RWPE2 (cell line): ENCODE data around the gene GPHN.
A peak's percentile ranks its signal among the peaks of the same experiment; 100 is the strongest.

Experiments
- ATAC-seq: fragments of 200-7000 bp; cut with Tn5 transposase; 3 replicates; pipeline ENCODE4 v1.9.1; 2021; ENCODE audit warnings: low read depth
- DNase-seq: peaks from one replicate; pipeline ENCODE4 v3.0.0-alpha.2; 2020; ENCODE audit warnings: low spot score
- H3K27ac ChIP-seq: fragments of 450-650 bp; 2 replicates; pipeline ENCODE4 v1.5.1; 2017; ENCODE audit warnings: mild to moderate bottlenecking; ENCODE audit not compliant: poor library complexity, severe bottlenecking
- H3K27me3 ChIP-seq: fragments of 250-450 bp; sonication (Bioruptor Pico); 2 replicates; pipeline ENCODE4 v1.5.1; 2021; ENCODE audit warnings: mild to moderate bottlenecking, moderate library complexity; ENCODE audit not compliant: insufficient read depth, poor library complexity, severe bottlenecking
- H3K36me3 ChIP-seq: fragments of 250-450 bp; sonication (Bioruptor Pico); 2 replicates; pipeline ENCODE4 v1.5.1; 2020; ENCODE audit warnings: low read depth, mild to moderate bottlenecking, moderate library complexity
- H3K4me1 ChIP-seq: fragments of 250-450 bp; sonication (Bioruptor Pico); 2 replicates; pipeline ENCODE4 v1.5.1; 2021; ENCODE audit warnings: mild to moderate bottlenecking, moderate library complexity; ENCODE audit not compliant: insufficient read depth, poor library complexity, severe bottlenecking
- H3K4me3 ChIP-seq: fragments of 250-450 bp; sonication (Bioruptor Pico); 2 replicates; pipeline ENCODE4 v1.5.1; 2021; ENCODE audit warnings: mild to moderate bottlenecking, moderate library complexity; ENCODE audit not compliant: severe bottlenecking
- H3K9me3 ChIP-seq: fragments of 250-450 bp; sonication (Bioruptor Pico); 2 replicates; pipeline ENCODE4 v1.5.1; 2021; ENCODE audit warnings: mild to moderate bottlenecking, moderate library complexity; ENCODE audit not compliant: severe bottlenecking
- CTCF ChIP-seq: fragments of 450-650 bp; IDR thresholded peaks from one replicate; pipeline ENCODE4 v1.5.1; 2017; ENCODE audit warnings: mild to moderate bottlenecking, moderate library complexity; ENCODE audit not compliant: poor library complexity, severe bottlenecking

GPHN gene

GRCh38 chr14:66483322-66483721, 24.6 kb upstream of the GPHN start:
- H3K27me3 ChIP-seq, result no peaks in the 10 kb centered on the region
- H3K36me3 ChIP-seq, result 0 out of 2 replicates have a peak, but pooled peaks cover 4% of the 10 kb centered on the region
- ATAC-seq (peak; percentile 52), DNase-seq (no peak)
- H3K27ac ChIP-seq, result no peak overlapping the region
- no peak for TF ChIP-seq CTCF
- H3K4me1 ChIP-seq, result peaks cover 6% of the 10 kb centered on the region
- no peaks in the 10 kb centered on the region for H3K9me3 ChIP-seq
- no peak overlapping the region for H3K4me3 ChIP-seq

DNA sequence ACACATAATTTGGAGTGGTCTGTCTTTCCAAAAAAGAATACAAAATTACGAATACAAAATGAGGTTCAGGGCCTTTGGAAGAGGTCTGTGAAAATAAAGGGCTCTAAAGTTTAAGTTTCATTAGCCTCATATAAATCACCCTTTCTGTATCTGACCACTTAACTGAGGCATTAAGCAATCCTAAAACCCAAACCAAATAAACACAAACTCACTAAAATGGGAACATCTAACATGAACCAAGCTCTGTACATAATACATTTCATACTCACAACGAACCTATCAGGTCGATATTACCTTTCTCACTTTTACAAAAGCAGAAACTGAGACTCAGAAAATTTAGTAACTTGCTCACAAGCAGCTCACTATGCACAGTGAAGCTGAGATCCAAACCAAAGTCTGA, 22.9 kb upstream of the GPHN start:
- no peak for ATAC-seq
- H3K36me3 ChIP-seq, result 0 out of 2 replicates have a peak, but pooled peaks cover 4% of the 10 kb centered on the region
- DNase-seq, result no peak
- peaks cover 6% of the 10 kb centered on the region for H3K4me1 ChIP-seq
- no peaks in the 10 kb centered on the region for H3K9me3 ChIP-seq
- no peak overlapping the region for H3K27ac ChIP-seq
- no peak overlapping the region for H3K4me3 ChIP-seq
- H3K27me3 ChIP-seq, result no peaks in the 10 kb centered on the region
- TF ChIP-seq CTCF, result no peak

DNA sequence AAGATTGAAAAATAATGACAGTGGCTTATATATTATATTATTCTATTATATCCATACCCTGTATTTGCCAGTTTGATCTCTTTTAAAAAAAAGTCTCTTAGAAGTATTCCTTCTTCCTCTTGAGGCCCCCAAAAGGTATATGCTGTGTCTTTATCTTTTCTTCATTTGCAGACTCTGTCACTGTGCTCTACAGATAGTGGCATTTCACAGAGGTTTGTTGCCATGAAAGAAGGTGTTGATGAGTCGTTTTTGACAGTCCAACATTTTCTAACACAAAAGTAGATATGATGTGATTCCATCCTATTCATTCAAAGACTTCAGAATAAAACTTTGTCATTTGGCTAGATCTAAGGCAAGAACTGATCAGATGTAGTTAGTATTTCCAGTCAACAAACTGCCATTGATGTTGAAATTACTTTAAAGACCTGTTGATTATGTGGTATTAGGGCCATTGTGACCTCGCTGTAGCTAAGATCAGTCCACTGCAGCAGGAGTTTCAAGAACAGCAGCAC, 22.0 kb upstream of the GPHN start, which contains the start of gene CCDC196:
TSS of gene CCDC196 (plus strand) at position 462 of the 512 bp plus-strand sequence. CDS start 132 bp downstream, outside the sequence.
- ATAC-seq (no peak), DNase-seq (no peak)
- Histone ChIP-seq H3K9me3 (no peaks in the 10 kb centered on the region), H3K36me3 (0 out of 2 replicates have a peak, but pooled peaks cover 4% of the 10 kb centered on the region), H3K27ac (no peak within 1 kb of the TSS), H3K27me3 (no peaks in the 10 kb centered on the region), H3K4me3 (no peak within 1 kb of the TSS), H3K4me1 (peaks cover 6% of the 10 kb centered on the region)
- no peak for TF ChIP-seq CTCF

GRCh38 chr14:66487164-66487563, 20.8 kb upstream of the GPHN start:
- Histone ChIP-seq H3K4me3 (no peak overlapping the region), H3K36me3 (0 out of 2 replicates have a peak, but pooled peaks cover 1% of the 10 kb centered on the region), H3K27me3 (no peaks in the 10 kb centered on the region), H3K27ac (no peak overlapping the region), H3K9me3 (no peaks in the 10 kb centered on the region), H3K4me1 (peaks cover 6% of the 10 kb centered on the region)
- DNase-seq (no peak), ATAC-seq (no peak)
- TF ChIP-seq CTCF, result no peak
